OCI-LY1 (cell line): ENCODE results near the gene NALCN.

Experiments
- H2AFZ ChIP-seq: fragments of 200-600 bp; sonication (generic), shearing (Covaris generic); 2 replicates; pipeline ENCODE4 v1.6.0; 2014; ENCODE audit warnings: antibody characterized with exemption, mild to moderate bottlenecking, low read length
- H3F3A ChIP-seq: fragments of 200-600 bp; sonication (generic), shearing (Covaris generic); 2 replicates; pipeline ENCODE4 v1.6.0; 2014; ENCODE audit warnings: mild to moderate bottlenecking, antibody characterized with exemption, low read length, moderate library complexity; ENCODE audit not compliant: insufficient read depth
- H3K27ac ChIP-seq: fragments of 200-600 bp; sonication (generic); 2 replicates; pipeline ENCODE4 v1.5.1; 2014; ENCODE audit warnings: low read length, mixed run types, mild to moderate bottlenecking, low read depth; ENCODE audit not compliant: poor library complexity, severe bottlenecking
- H3K27me3 ChIP-seq: fragments of 200-600 bp; sonication (generic); 2 replicates; pipeline ENCODE4 v1.6.0; 2014; ENCODE audit warnings: antibody characterized with exemption, mild to moderate bottlenecking, low read length, moderate library complexity; ENCODE audit not compliant: insufficient read depth
- H3K36me3 ChIP-seq: fragments of 200-600 bp; sonication (generic); 2 replicates; pipeline ENCODE4 v1.6.1; 2014; ENCODE audit warnings: mild to moderate bottlenecking, antibody characterized with exemption, low read length, moderate library complexity, mixed read lengths; ENCODE audit not compliant: insufficient read depth
- H3K4me1 ChIP-seq: fragments of 200-600 bp; sonication (generic); 2 replicates; pipeline ENCODE4 v1.5.1; 2014; ENCODE audit warnings: mild to moderate bottlenecking, low read length, moderate library complexity; ENCODE audit not compliant: insufficient read depth, severe bottlenecking
- H3K4me2 ChIP-seq: fragments of 200-600 bp; sonication (generic), shearing (Covaris generic); 2 replicates; pipeline ENCODE4 v1.6.1; 2014; ENCODE audit warnings: low read length
- H3K4me3 ChIP-seq: fragments of 200-600 bp; sonication (generic); 2 replicates; pipeline ENCODE4 v1.5.1; 2014; ENCODE audit warnings: low read length, low read depth, mild to moderate bottlenecking, mixed read lengths; ENCODE audit not compliant: poor library complexity, severe bottlenecking
- H3K79me2 ChIP-seq: fragments of 200-600 bp; shearing (Covaris generic); 2 replicates; pipeline ENCODE4 v1.6.1; 2016; ENCODE audit warnings: mixed run types, low read length, mixed read lengths; ENCODE audit not compliant: insufficient read depth
- H3K9ac ChIP-seq: fragments of 200-600 bp; sonication (generic), shearing (Covaris generic); 2 replicates; pipeline ENCODE4 v1.6.1; 2014; ENCODE audit warnings: mild to moderate bottlenecking, low read length, mixed read lengths
- H3K9me2 ChIP-seq: fragments of 200-600 bp; sonication (generic), shearing (Covaris generic); 2 replicates; pipeline ENCODE4 v1.6.1; 2014; ENCODE audit warnings: low read depth, mild to moderate bottlenecking, low read length, mixed read lengths
- H3K9me3 ChIP-seq: fragments of 200-600 bp; shearing (Covaris generic); 2 replicates; pipeline ENCODE4 v1.6.1; 2014; ENCODE audit warnings: low read length, mixed read lengths
- H4K20me1 ChIP-seq: fragments of 200-600 bp; sonication (generic), shearing (Covaris generic); 2 replicates; pipeline ENCODE4 v1.6.0; 2016; ENCODE audit warnings: mild to moderate bottlenecking, low read length; ENCODE audit not compliant: insufficient read depth
- CTCF ChIP-seq: fragments of 200-600 bp; sonication (generic), shearing (Covaris generic); IDR thresholded peaks from 2 replicates; pipeline ENCODE4 v1.5.1; 2017; ENCODE audit warnings: mild to moderate bottlenecking, antibody characterized with exemption, low read length, moderate library complexity, mixed read lengths
- EZH2 ChIP-seq: fragments of 200-600 bp; sonication (generic), shearing (Covaris generic); IDR thresholded peaks from 2 replicates; pipeline ENCODE4 v1.8.0; 2017; ENCODE audit warnings: borderline replicate concordance, mixed run types, mild to moderate bottlenecking, antibody characterized with exemption, low read length, moderate library complexity, mixed read lengths

NALCN gene

GRCh38 chr13:101449790-101450748 lies 33.8 kb upstream of the NALCN start:
- Histone ChIP-seq H3K27ac (no peak overlapping the region), H3K4me1 (no peaks in the 10 kb centered on the region)

GRCh38 chr13:101447852-101448251 lies 31.5 kb upstream of the NALCN start:
- no peaks in the 10 kb centered on the region for H3K79me2 ChIP-seq
- H3K27me3 ChIP-seq, result no peaks in the 10 kb centered on the region
- no peak overlapping the region for H3K4me3 ChIP-seq
- H3K9me2 ChIP-seq, result no peaks in the 10 kb centered on the region
- H3K4me1 ChIP-seq, result no peaks in the 10 kb centered on the region
- no peaks in the 10 kb centered on the region for H3F3A ChIP-seq
- H3K36me3 ChIP-seq, result no peaks in the 10 kb centered on the region
- TF ChIP-seq EZH2 (no peak), CTCF (no peak)
- H3K4me2 ChIP-seq, result no peak overlapping the region
- H3K27ac ChIP-seq, result no peak overlapping the region
- H3K9ac ChIP-seq, result no peak overlapping the region
- H4K20me1 ChIP-seq, result no peaks in the 10 kb centered on the region
- no peaks in the 10 kb centered on the region for H3K9me3 ChIP-seq
- no peak overlapping the region for H2AFZ ChIP-seq

More at GRCh38 chr13:101449790-101450748, 33.8 kb upstream of the NALCN start:
- Histone ChIP-seq H4K20me1 (no peaks in the 10 kb centered on the region), H3K79me2 (no peaks in the 10 kb centered on the region), H3K36me3 (no peaks in the 10 kb centered on the region), H3F3A (no peaks in the 10 kb centered on the region), H3K27me3 (no peaks in the 10 kb centered on the region), H3K4me3 (no peak overlapping the region), H3K9me3 (no peaks in the 10 kb centered on the region), H3K9ac (no peak overlapping the region), H2AFZ (no peak overlapping the region), H3K9me2 (no peaks in the 10 kb centered on the region), H3K4me2 (no peak overlapping the region)
- TF ChIP-seq EZH2, result no peak
- TF ChIP-seq CTCF, result no peak

- no peaks in the 10 kb centered on the region for H3K79me2 ChIP-seq
- no peaks in the 10 kb centered on the region for H3F3A ChIP-seq
- no peaks in the 10 kb centered on the region for H3K27me3 ChIP-seq
- H3K9me2 ChIP-seq, result 0 out of 2 replicates have a peak, but pooled peaks cover 3% of the 10 kb centered on the region
- no peak overlapping the region for H3K4me3 ChIP-seq
- H3K9ac ChIP-seq, result no peak overlapping the region
- no peak for TF ChIP-seq CTCF
- TF ChIP-seq EZH2, result no peak
- no peak overlapping the region for H3K27ac ChIP-seq
- H3K4me2 ChIP-seq, result no peak overlapping the region
- no peaks in the 10 kb centered on the region for H3K9me3 ChIP-seq
- H3K36me3 ChIP-seq, result no peaks in the 10 kb centered on the region
- no peak overlapping the region for H2AFZ ChIP-seq
- no peaks in the 10 kb centered on the region for H4K20me1 ChIP-seq
- H3K4me1 ChIP-seq, result no peaks in the 10 kb centered on the region
Observed at GRCh38 chr13:101434486-101434885, 18.2 kb upstream of the NALCN start.
